ENCODE measurements around the gene CHAD.

DNA sequence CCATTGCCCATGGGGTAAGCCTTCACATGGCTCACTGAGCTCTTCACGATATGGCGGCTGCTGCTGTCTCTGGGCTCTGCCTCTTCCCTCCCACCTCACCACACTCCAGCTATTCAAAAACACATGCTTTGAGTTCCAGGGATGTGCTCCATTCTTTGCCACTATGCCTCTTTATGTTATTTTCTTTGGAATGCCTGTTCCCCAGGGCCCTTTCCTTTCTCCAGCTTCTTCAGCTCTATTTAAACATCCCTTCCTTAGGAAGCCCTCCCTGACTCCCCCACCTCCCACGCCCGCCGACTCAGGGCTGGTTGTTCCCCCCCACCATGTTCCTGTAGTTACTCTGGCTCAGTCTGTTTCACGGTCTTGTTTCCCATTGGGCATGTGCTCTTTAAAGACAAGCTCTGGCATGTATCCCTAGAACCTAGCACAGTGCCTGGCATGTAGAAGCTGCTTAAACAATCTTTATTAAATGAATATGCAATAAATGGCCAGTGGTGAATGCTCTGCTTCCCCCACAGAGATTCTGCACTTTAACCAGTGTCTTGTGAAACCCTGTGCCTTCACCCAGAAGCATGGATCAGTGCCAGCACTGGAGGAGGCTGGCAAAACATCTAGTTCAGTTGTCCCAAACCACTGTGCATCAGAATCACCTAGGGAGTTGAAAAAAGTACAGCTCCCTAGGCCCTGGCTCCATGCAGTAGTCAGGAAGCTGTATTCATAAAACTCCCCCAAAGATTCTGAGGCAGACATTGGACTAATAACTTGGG lies 46.4 kb upstream of the CHAD start:
- TF ChIP-seq, protein P1, sequence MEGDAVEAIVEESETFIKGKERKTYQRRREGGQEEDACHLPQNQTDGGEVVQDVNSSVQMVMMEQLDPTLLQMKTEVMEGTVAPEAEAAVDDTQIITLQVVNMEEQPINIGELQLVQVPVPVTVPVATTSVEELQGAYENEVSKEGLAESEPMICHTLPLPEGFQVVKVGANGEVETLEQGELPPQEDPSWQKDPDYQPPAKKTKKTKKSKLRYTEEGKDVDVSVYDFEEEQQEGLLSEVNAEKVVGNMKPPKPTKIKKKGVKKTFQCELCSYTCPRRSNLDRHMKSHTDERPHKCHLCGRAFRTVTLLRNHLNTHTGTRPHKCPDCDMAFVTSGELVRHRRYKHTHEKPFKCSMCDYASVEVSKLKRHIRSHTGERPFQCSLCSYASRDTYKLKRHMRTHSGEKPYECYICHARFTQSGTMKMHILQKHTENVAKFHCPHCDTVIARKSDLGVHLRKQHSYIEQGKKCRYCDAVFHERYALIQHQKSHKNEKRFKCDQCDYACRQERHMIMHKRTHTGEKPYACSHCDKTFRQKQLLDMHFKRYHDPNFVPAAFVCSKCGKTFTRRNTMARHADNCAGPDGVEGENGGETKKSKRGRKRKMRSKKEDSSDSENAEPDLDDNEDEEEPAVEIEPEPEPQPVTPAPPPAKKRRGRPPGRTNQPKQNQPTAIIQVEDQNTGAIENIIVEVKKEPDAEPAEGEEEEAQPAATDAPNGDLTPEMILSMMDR (IDR thresholded peaks at IDR 0.05; ENCODE audit: insufficient read depth, low read length, poor library complexity, severe bottlenecking): no peak
- no peak for TF ChIP-seq EZH2phosphoT487 (conservative IDR thresholded peaks at IDR 0.05; ENCODE audit: low read length)

Measured in SU-DHL-6 (cell line).